B cell (primary cell): ENCODE measurements around the gene PHB1.
"Not testable (repeated sequence)": the region's sequence is repeated elsewhere in the genome, so short reads cannot be mapped to it uniquely, and the experiment has no call there.

Experiments
- EZH2 ChIP-seq: IDR thresholded peaks from 2 replicates; pipeline ENCODE4 v1.6.1; 2012; ENCODE audit warnings: borderline replicate concordance, low read depth, mild to moderate bottlenecking, moderate library complexity, low read length; ENCODE audit not compliant: insufficient read depth, poor library complexity, severe bottlenecking
- TF ChIP-seq, protein P1 (sequence below): fragments of 200-600 bp; IDR thresholded peaks from one replicate; pipeline ENCODE4 v1.8.0; 2022; ENCODE audit warnings: antibody characterized with exemption, mild to moderate bottlenecking

- TF ChIP-seq, protein P1, sequence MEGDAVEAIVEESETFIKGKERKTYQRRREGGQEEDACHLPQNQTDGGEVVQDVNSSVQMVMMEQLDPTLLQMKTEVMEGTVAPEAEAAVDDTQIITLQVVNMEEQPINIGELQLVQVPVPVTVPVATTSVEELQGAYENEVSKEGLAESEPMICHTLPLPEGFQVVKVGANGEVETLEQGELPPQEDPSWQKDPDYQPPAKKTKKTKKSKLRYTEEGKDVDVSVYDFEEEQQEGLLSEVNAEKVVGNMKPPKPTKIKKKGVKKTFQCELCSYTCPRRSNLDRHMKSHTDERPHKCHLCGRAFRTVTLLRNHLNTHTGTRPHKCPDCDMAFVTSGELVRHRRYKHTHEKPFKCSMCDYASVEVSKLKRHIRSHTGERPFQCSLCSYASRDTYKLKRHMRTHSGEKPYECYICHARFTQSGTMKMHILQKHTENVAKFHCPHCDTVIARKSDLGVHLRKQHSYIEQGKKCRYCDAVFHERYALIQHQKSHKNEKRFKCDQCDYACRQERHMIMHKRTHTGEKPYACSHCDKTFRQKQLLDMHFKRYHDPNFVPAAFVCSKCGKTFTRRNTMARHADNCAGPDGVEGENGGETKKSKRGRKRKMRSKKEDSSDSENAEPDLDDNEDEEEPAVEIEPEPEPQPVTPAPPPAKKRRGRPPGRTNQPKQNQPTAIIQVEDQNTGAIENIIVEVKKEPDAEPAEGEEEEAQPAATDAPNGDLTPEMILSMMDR: not testable (repeated sequence)
- not testable (repeated sequence) for TF ChIP-seq EZH2
Measured at GRCh38 chr17:49389514-49390347, 25.0 kb downstream of the PHB1 start.
